Measurements from ENCODE around the gene SLC22A31.

DNA sequence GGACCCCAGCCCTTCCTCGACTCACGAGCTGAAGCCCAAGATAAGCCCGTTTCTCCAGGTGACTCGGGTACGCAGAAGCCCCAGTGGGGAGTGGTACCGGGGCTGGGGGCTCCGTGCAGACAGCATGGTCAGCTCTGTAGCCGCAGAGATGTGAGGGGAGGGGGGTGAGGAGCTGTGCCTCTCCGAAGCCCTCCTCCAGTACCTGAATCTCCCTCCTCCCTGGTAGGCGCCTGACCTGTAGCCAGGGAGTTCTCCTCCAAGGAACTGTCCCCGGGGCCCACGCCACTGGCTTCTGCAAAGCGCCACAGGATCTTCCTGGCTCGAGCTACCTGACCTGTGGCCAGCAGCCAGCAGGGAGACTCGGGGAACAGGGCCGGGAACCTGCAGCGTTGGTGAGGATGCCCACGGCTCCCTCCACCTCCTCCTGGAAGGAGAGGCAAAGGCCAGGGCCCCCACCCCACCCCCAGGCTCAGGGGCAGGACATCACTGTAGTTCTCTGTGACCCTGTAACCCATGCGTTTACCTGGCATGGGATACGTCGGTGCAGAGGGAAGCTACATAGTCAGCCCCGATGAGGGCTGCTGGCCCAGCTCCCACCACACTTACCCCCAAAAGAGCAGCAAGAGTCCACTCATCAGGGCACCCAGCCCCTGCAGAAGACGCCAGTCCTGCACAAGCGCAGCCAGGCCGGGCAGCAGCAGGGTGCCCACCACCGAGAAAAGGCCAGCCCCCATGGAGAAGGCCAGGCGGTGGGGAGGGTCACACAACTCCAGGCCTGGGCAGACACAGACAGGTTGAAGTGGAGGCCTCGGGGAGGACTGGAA lies 1.7 kb downstream of the SLC22A31 start:
- TF ChIP-seq, protein P1, sequence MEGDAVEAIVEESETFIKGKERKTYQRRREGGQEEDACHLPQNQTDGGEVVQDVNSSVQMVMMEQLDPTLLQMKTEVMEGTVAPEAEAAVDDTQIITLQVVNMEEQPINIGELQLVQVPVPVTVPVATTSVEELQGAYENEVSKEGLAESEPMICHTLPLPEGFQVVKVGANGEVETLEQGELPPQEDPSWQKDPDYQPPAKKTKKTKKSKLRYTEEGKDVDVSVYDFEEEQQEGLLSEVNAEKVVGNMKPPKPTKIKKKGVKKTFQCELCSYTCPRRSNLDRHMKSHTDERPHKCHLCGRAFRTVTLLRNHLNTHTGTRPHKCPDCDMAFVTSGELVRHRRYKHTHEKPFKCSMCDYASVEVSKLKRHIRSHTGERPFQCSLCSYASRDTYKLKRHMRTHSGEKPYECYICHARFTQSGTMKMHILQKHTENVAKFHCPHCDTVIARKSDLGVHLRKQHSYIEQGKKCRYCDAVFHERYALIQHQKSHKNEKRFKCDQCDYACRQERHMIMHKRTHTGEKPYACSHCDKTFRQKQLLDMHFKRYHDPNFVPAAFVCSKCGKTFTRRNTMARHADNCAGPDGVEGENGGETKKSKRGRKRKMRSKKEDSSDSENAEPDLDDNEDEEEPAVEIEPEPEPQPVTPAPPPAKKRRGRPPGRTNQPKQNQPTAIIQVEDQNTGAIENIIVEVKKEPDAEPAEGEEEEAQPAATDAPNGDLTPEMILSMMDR (IDR thresholded peaks at IDR 0.05), result no peak
- TF ChIP-seq EP300 (IDR thresholded peaks at IDR 0.05), result no peak
- TF ChIP-seq POLR2A (IDR thresholded peaks at IDR 0.05; ENCODE audit: low read depth), result no peak

Measured in esophagus muscularis mucosa (tissue), 4 donors.